OCI-LY7 (cell line): ENCODE data around the gene MTHFD2. TPM values are rescaled to one million over a fixed set of nuclear protein-coding genes. Genes with fewer than 3 reads are reported as not detected.
A peak's percentile ranks its signal among the peaks of the same experiment; 100 is the strongest.
"Not testable (repeated sequence)": the region's sequence is repeated elsewhere in the genome, so short reads cannot be mapped to it uniquely, and the experiment has no call there.

Source experiments
- BruUV-seq: library from RNA; stranded (reverse); fragments of 400-500 nt; replicated peaks from 2 replicates; lab custom pipeline; 2021; lab: Mats Ljungman, UMichigan
- CTCF ChIA-PET: fragments of 300-600 bp; sonication (Branson Sonifier 250); formaldehyde crosslinking; loops from one replicate; lab custom pipeline; 2022; ENCODE audit warnings: antibody characterized with exemption; ENCODE audit not compliant: unreplicated experiment; lab: Charles Lee
- POLR2A ChIA-PET: fragments of 300-600 bp; sonication (Branson Sonifier 250); formaldehyde crosslinking; loops from one replicate; lab custom pipeline; 2022; ENCODE audit warnings: antibody characterized with exemption; lab: Charles Lee
- DNase-seq: peaks from one replicate; pipeline ENCODE4 v3.0.0-alpha.2; 2015; ENCODE audit warnings: low spot score
- H2AFZ ChIP-seq: fragments of 200-600 bp; sonication (generic), shearing (Covaris generic); 2 replicates; pipeline ENCODE4 v1.6.1; 2014; ENCODE audit warnings: mild to moderate bottlenecking, antibody characterized with exemption, low read length, moderate library complexity
- H3K27ac ChIP-seq: fragments of 200-600 bp; sonication (generic); 2 replicates; pipeline ENCODE4 v1.5.1; 2014; ENCODE audit warnings: mixed run types, low read depth, mild to moderate bottlenecking, moderate library complexity, low read length, inconsistent platforms; ENCODE audit not compliant: poor library complexity, severe bottlenecking
- H3K36me3 ChIP-seq: fragments of 200-600 bp; sonication (generic); 2 replicates; pipeline ENCODE4 v1.6.1; 2014; ENCODE audit warnings: mild to moderate bottlenecking, antibody characterized with exemption, low read length, moderate library complexity, mixed read lengths; ENCODE audit not compliant: insufficient read depth
- H3K4me1 ChIP-seq: fragments of 200-600 bp; sonication (generic); 2 replicates; pipeline ENCODE4 v1.5.1; 2014; ENCODE audit warnings: mild to moderate bottlenecking, low read length; ENCODE audit not compliant: insufficient read depth, poor library complexity, severe bottlenecking
- H3K4me2 ChIP-seq: fragments of 200-600 bp; sonication (generic); 2 replicates; pipeline ENCODE4 v1.6.1; 2014; ENCODE audit warnings: mild to moderate bottlenecking, low read length
- H3K4me3 ChIP-seq: fragments of 200-600 bp; sonication (generic); 2 replicates; pipeline ENCODE4 v1.5.1; 2014; ENCODE audit warnings: mild to moderate bottlenecking, low read depth, low read length; ENCODE audit not compliant: poor library complexity, severe bottlenecking
- H3K79me2 ChIP-seq: fragments of 200-600 bp; sonication (generic); 2 replicates; pipeline ENCODE4 v1.6.1; 2016; ENCODE audit warnings: low read depth, mild to moderate bottlenecking, low read length, moderate library complexity, mixed read lengths; ENCODE audit not compliant: insufficient read depth
- H3K9me2 ChIP-seq: fragments of 200-600 bp; sonication (generic); 2 replicates; pipeline ENCODE4 v1.6.1; 2016; ENCODE audit warnings: mild to moderate bottlenecking, low read length, mixed read lengths; ENCODE audit not compliant: insufficient read depth
- H3K9me3 ChIP-seq: fragments of 200-600 bp; sonication (generic); 2 replicates; pipeline ENCODE4 v1.6.1; 2014; ENCODE audit warnings: mild to moderate bottlenecking, mixed run types, low read length, mixed read lengths
- H4K20me1 ChIP-seq: fragments of 200-600 bp; sonication (generic); 2 replicates; pipeline ENCODE4 v1.6.1; 2014; ENCODE audit warnings: mild to moderate bottlenecking, antibody characterized with exemption, low read length, moderate library complexity, mixed read lengths; ENCODE audit not compliant: insufficient read depth
- EZH2phosphoT487 ChIP-seq: fragments of 200-600 bp; sonication (generic); IDR thresholded peaks from 2 replicates; pipeline ENCODE4 v1.6.1; 2018; ENCODE audit warnings: low read depth, borderline replicate concordance, mild to moderate bottlenecking, mixed run types, antibody characterized with exemption, low read length, moderate library complexity, mixed read lengths
- intact Hi-C: fragments of 100-400 bp; cut with micrococcal nuclease; formaldehyde crosslinking; loops from one replicate; pipeline ENCODE4 v1.10.0; 2022; ENCODE audit not compliant: unreplicated experiment
- total RNA-seq, 2 experiments: library from RNA; depleted of rRNA in 1 of 2; stranded (reverse); fragments of >200 nt in 1 of 2; shearing (Covaris generic) in 1 of 2; gene quantifications; 2 replicates each; pipeline ENCODE4 v1.2.3, GENCODE V29; 2014 to 2022
- TF ChIP-seq, protein P1 (sequence below): fragments of 200-600 bp; sonication (generic); conservative IDR thresholded peaks from 2 replicates; pipeline ENCODE4 v1.5.1; 2014; ENCODE audit warnings: mild to moderate bottlenecking, antibody characterized with exemption, low read length, moderate library complexity, mixed read lengths

MTHFD2 gene
- total RNA-seq, 2 experiments from 2014 or later: 220 to 365 TPM

DNA sequence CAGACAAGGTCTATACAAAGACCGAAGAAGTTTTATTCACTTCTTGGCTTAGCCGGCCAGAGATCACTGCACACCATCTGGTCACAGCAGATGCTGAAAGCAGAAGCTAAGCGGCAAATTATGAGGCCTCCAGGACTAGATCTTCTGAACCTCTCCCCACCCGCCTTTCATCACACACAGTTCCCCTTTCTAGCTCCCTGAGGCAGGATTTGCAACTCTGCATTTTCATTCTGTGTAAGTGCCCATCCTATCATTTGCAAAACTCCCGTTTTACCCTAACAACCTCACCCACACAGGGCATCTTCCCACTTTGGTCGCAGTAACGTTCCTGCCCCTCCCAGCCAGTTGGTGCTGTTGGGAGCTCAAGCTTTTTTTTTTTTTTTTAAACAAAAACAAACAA lies 16.7 kb upstream of the MTHFD2 start:
- Histone ChIP-seq H3K79me2 (peaks cover 26% of the 10 kb centered on the region), H2AFZ (peak overlapping the region; percentile 59; the same call in 1 of the 2 replicates), H3K9me2 (no peaks in the 10 kb centered on the region), H3K4me2 (peak overlapping the region; percentile 71), H3K9me3 (no peaks in the 10 kb centered on the region; the same call in 1 of the 2 replicates), H3K4me3 (peak overlapping the region; percentile 49), H3K36me3 (peaks cover 11% of the 10 kb centered on the region), H4K20me1 (peaks cover 12% of the 10 kb centered on the region), H3K4me1 (peaks cover 67% of the 10 kb centered on the region), H3K27ac (peak overlapping the region; percentile 90)
- ChIA-PET POLR2A (interaction anchor here (0.6 to 5.8 kb wide), 14 partner anchors 10 to 785 kb away, joined by 3 to 118 read pairs (median 4); partner anchors contain the start of genes MTHFD2 and STAMBP), CTCF (no interaction called here)
- TF ChIP-seq, protein P1, sequence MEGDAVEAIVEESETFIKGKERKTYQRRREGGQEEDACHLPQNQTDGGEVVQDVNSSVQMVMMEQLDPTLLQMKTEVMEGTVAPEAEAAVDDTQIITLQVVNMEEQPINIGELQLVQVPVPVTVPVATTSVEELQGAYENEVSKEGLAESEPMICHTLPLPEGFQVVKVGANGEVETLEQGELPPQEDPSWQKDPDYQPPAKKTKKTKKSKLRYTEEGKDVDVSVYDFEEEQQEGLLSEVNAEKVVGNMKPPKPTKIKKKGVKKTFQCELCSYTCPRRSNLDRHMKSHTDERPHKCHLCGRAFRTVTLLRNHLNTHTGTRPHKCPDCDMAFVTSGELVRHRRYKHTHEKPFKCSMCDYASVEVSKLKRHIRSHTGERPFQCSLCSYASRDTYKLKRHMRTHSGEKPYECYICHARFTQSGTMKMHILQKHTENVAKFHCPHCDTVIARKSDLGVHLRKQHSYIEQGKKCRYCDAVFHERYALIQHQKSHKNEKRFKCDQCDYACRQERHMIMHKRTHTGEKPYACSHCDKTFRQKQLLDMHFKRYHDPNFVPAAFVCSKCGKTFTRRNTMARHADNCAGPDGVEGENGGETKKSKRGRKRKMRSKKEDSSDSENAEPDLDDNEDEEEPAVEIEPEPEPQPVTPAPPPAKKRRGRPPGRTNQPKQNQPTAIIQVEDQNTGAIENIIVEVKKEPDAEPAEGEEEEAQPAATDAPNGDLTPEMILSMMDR: no peak
- TF ChIP-seq EZH2phosphoT487: no peak
- intact Hi-C loops: loop anchor here (1.0 kb wide), 1 partner anchor 17 kb away; the partner anchor contains the start of gene MTHFD2
- BruUV-seq: no TSS peak
- DNase-seq: peak; percentile 97

DNA sequence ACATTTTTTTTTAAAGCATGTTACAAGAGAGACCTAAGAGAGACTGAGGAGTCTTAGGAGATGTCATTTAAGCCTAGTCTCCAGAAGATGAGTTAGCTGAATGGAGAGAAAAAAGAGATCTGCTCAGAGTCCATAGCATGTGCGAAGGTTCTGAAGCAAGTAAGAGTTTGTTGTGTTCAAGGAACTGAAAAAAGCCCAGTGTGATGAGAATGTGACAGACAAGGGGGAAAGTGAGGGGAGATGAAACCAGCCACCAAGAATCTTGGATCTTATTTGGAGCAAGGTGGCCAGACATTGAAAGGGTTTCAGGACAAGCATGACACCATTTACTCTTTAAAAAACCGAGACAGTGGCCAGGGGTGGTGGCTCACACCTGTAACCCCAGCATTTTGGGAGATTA lies 14.5 kb upstream of the MTHFD2 start:
- Histone ChIP-seq H3K4me2 (peak overlapping the region; percentile 13; the same call in 1 of the 2 replicates), H3K79me2 (peaks cover 8% of the 10 kb centered on the region; the same call in 1 of the 2 replicates), H3K9me2 (no peaks in the 10 kb centered on the region), H2AFZ (peak overlapping the region; percentile 56), H3K4me1 (peaks cover 78% of the 10 kb centered on the region), H3K36me3 (no peaks in the 10 kb centered on the region), H4K20me1 (no peaks in the 10 kb centered on the region), H3K9me3 (no peaks in the 10 kb centered on the region; the same call in 1 of the 2 replicates), H3K27ac (peak overlapping the region; percentile 79), H3K4me3 (no peak overlapping the region)
- ChIA-PET CTCF (no interaction called here), POLR2A (interaction anchor here (0.6 to 2.6 kb wide), 7 partner anchors 8 to 37 kb away, joined by 3 to 20 read pairs (median 4); partner anchors contain the start of gene MTHFD2)
- no peak for TF ChIP-seq EZH2phosphoT487
- TF ChIP-seq, protein P1: no peak
- BruUV-seq: no TSS peak
- intact Hi-C loops: no loop called here
- DNase-seq: peak; percentile 30

DNA sequence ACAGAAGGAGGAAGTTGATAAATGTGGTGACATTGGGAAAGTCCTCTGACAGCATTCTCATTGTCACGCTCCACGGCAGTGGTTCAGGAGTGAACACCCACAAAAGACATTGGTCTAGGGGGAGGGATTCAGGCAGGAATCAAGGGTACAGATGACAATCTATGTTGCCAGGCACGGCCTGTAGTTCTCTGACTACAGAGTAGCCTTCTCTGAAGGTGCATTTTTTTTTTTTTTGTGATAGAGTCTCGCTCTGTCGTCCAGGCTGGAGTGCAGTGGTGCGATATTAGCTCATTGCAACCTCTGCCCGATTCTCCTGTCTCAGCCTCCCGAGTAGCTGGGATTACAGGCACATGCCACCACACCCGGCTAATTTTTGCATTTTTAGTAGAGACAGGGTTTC lies 12.4 kb upstream of the MTHFD2 start:
- POLR2A ChIA-PET: interaction anchor here (2.6 kb wide), 1 partner anchor 12 kb away, joined by 20 read pairs; the partner anchor contains the start of gene MTHFD2
- H3K36me3 ChIP-seq: no peaks in the 10 kb centered on the region
- peak overlapping the region; percentile 58 for H2AFZ ChIP-seq
- peak overlapping the region; percentile 45 for H3K4me3 ChIP-seq
- H3K79me2 ChIP-seq: no peaks in the 10 kb centered on the region
- BruUV-seq: no TSS peak
- CTCF ChIA-PET: no interaction called here
- intact Hi-C loops: no loop called here
- H4K20me1 ChIP-seq: no peaks in the 10 kb centered on the region
- DNase-seq: peak; percentile 75
- H3K27ac ChIP-seq: peak overlapping the region; percentile 79
- TF ChIP-seq EZH2phosphoT487: no peak
- TF ChIP-seq, protein P1: no peak
- H3K9me3 ChIP-seq: no peaks in the 10 kb centered on the region
- H3K4me2 ChIP-seq: peak overlapping the region; percentile 44
- H3K9me2 ChIP-seq: no peaks in the 10 kb centered on the region
- H3K4me1 ChIP-seq: peaks cover 68% of the 10 kb centered on the region

DNA sequence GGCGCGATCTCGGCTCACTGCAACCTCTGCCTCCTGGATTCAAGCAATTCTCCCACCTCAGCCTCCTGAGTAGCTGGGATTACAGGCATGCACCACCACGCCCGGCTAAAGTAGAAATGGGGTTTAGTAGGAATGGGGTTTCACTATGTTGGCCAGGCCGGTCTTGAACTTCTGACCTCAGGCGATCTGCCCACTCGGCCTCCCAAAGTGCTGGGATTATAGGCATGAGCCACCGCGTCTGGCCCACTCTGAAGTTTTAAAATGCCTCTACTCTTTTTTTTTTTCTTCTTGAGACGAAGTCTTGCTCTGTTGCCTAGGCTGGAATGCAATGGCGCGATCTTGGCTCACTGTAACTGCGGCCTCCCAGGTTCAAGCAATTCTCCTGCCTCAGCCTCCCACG lies 11.7 kb upstream of the MTHFD2 start:
- H3K36me3 ChIP-seq, H3K79me2 ChIP-seq, BruUV-seq, DNase-seq, H4K20me1 ChIP-seq, H3K9me3 ChIP-seq, intact Hi-C loops, H3K9me2 ChIP-seq, H3K4me3 ChIP-seq, CTCF ChIA-PET: not testable (repeated sequence)
- peak overlapping the region; percentile 79 for H3K27ac ChIP-seq
- H3K4me1 ChIP-seq: peaks cover 66% of the 10 kb centered on the region
- H2AFZ ChIP-seq: 0 out of 2 replicates have a peak overlapping the region, but pooled peaks have one; percentile 58
- peak overlapping the region; percentile 44; the same call in 1 of the 2 replicates for H3K4me2 ChIP-seq
- POLR2A ChIA-PET: interaction anchor here (1.8 to 2.6 kb wide), 2 partner anchors 9 to 11 kb away, joined by 11 to 20 read pairs; partner anchors contain the start of genes MOB1A and MTHFD2
